Ovary (tissue), 9 donors: ENCODE data around the gene ANKS1B. TPM values are rescaled to one million over a fixed set of nuclear protein-coding genes. Genes with fewer than 3 reads are reported as not detected.

ENCODE experiments used
- DNase-seq, 5 donors: peaks; one replicate each; pipeline ENCODE4 v3.0.0-alpha.2; 2019 to 2020
- H3K27ac ChIP-seq, 2 donors: fragments of 200-600 bp; one replicate each; pipeline versions ENCODE4 v1.5.1 to v1.8.0; 2019 to 2022
- H3K27me3 ChIP-seq: fragments of 200-600 bp; one replicate; pipeline ENCODE4 v1.8.0; 2022
- H3K36me3 ChIP-seq: fragments of 200-600 bp; sonication (generic); one replicate; pipeline ENCODE4 v1.5.1; 2019
- H3K4me1 ChIP-seq: one replicate; pipeline ENCODE4 v1.8.1; 2013; ENCODE audit warnings: mild to moderate bottlenecking, moderate library complexity; ENCODE audit not compliant: insufficient read depth
- H3K4me3 ChIP-seq: fragments of 200-600 bp; sonication (generic); one replicate; pipeline ENCODE4 v1.5.1; 2017
- H3K9me3 ChIP-seq, 2 donors: fragments of 200-600 bp in 1 of 2; sonication (generic) in 1 of 2; one replicate each; pipeline versions ENCODE4 v1.5.1 to v1.8.1; 2013 to 2019; ENCODE audit warnings: mild to moderate bottlenecking in 1 of 2, moderate library complexity in 1 of 2
- EP300 ChIP-seq: sonication (generic); formaldehyde crosslinking; IDR thresholded peaks from one replicate; pipeline ENCODE4 v1.6.1; 2017; ENCODE audit warnings: antibody characterized with exemption
- POLR2A ChIP-seq: fragments of 450-650 bp; IDR thresholded peaks from one replicate; pipeline ENCODE4 v1.6.1; 2017; ENCODE audit warnings: antibody characterized with exemption, mild to moderate bottlenecking, moderate library complexity
- WGBS, 3 donors: extraction: QIAGEN DNeasy Blood & Tissue Kit in 1 of 3; methylation state at CpG; one replicate each; pipeline versions ENCODE4 v1.1.5 to v1.1.7; 2013 to 2017; 5-methylcytosine and 5-hydroxymethylcytosine counted together
- intact Hi-C, 4 donors: fragments of 100-400 bp; cut with DNase I; formaldehyde crosslinking; loops; one replicate each; pipeline versions ENCODE4 v1.11.0 to v1.15.1; 2022 to 2023
- polyA plus RNA-seq, 2 donors: library from polyadenylated mRNA; stranded (reverse); fragments of 200-250 nt in 1 of 2; fragments of 350-450 nt in 1 of 2; fragmentation: Illumina TruSeq in 1 of 2; extraction: RNeasy Lipid Tissue Mini Kit (QIAGEN cat#74804) in 1 of 2; gene quantifications; one replicate each; pipeline ENCODE4 v1.2.3, GENCODE V29; 2013 to 2014
- total RNA-seq, 7 donors: library from RNA; depleted of rRNA in 2 of 7; stranded (reverse); fragments of >200 nt in 2 of 7; fragmentation: NEBNext Ultra II Directional in 3 of 7; extraction: Animal tissue kit (Norgen Biotek cat#: 25700) in 3 of 7; gene quantifications; one replicate each; pipeline versions ENCODE4 v1.1.0 to v1.2.4, GENCODE V29; 2016 to 2023
- TF ChIP-seq, protein P1 (sequence below), 3 donors: fragments of 450-650 bp in 2 of 3; fragments of 200-600 bp in 1 of 3; IDR thresholded peaks; one replicate each; pipeline versions ENCODE4 v1.5.1 to v1.8.0; 2016 to 2022; ENCODE audit warnings: antibody characterized with exemption in 3 of 3, mild to moderate bottlenecking in 1 of 3
- donor health status: DM: no; HTN: no; CAD: no; lungs with moderate emphysema.
- donor health status: DM: no; HTN: no; CAD: no.
- donor health status: Bipolar disorder and iron deficiency.
- donor health status: DM: yes; HTN: yes; CAD: no.
- donor health status: DM: no; HTN: no; CAD: no.
- donor health status: DM: yes; HTN: yes; CAD: no.

Gene ANKS1B
- total and polyA plus RNA-seq, 9 donors: 0.80 to 34.9 (median 7.7) TPM

DNA sequence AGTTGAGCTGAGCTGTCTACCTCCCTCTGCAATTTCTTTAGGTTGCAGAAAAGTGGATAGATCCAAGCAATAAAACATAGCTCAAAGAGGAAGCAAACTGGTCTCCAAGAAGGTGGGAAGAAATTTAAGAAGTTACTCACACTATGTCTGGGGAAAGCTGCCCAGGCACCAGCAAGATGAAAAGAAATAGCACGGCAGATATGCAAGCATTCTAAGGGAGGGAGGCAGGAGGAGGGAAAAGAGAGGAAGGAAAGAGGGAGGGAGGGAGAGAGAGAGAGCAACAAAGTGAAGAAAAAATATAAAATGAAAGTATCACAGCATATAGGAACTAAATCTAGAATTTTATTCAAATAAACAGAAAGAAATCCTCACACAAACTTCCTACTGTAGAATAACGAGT, 1099.0 kb downstream of the ANKS1B start:
- TF ChIP-seq, protein P1, sequence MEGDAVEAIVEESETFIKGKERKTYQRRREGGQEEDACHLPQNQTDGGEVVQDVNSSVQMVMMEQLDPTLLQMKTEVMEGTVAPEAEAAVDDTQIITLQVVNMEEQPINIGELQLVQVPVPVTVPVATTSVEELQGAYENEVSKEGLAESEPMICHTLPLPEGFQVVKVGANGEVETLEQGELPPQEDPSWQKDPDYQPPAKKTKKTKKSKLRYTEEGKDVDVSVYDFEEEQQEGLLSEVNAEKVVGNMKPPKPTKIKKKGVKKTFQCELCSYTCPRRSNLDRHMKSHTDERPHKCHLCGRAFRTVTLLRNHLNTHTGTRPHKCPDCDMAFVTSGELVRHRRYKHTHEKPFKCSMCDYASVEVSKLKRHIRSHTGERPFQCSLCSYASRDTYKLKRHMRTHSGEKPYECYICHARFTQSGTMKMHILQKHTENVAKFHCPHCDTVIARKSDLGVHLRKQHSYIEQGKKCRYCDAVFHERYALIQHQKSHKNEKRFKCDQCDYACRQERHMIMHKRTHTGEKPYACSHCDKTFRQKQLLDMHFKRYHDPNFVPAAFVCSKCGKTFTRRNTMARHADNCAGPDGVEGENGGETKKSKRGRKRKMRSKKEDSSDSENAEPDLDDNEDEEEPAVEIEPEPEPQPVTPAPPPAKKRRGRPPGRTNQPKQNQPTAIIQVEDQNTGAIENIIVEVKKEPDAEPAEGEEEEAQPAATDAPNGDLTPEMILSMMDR (IDR thresholded peaks at IDR 0.05): no peak
- TF ChIP-seq POLR2A: no peak
- TF ChIP-seq EP300: no peak
- WGBS, 3 donors: 47 to 66% (median 59%) methylated on average over 2 of the region's 2 CpGs
- H3K4me1 ChIP-seq: no peaks in the 10 kb centered on the region
- H3K9me3 ChIP-seq: no peaks in the 10 kb centered on the region
- no peaks in the 10 kb centered on the region for H3K27me3 ChIP-seq
- no peaks in the 10 kb centered on the region for H3K36me3 ChIP-seq
- H3K27ac ChIP-seq: no peak overlapping the region
- DNase-seq: no peak
- H3K4me3 ChIP-seq: no peak overlapping the region
- intact Hi-C loops: no loop called here

DNA sequence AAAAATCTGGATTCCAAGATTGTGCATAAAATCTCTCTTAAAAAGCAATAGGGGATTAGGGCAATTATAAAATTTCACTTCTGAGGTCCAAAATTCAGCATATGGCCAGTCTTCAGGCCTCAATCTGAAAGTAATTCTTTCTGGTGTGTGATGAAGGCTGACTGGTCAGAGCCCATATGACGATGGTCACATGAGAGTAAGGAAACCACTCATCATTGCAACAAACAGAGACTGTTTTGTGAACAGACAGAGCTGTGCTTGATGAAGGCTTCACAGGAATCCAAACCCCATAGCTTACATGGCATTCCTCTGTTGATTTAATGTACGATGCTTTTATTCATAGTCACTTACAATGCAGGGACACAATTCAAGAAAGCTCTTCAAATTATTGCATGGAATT, 1101.5 kb downstream of the ANKS1B start:
- Histone ChIP-seq H3K27me3 (no peaks in the 10 kb centered on the region), H3K9me3 (no peaks in the 10 kb centered on the region), H3K4me1 (no peaks in the 10 kb centered on the region), H3K27ac (no peak overlapping the region), H3K36me3 (no peaks in the 10 kb centered on the region), H3K4me3 (no peak overlapping the region)
- WGBS, 3 donors: 78 to 86% (median 84%) methylated on average over 2 of the region's 2 CpGs
- intact Hi-C loops: no loop called here
- no peak for DNase-seq
- TF ChIP-seq, protein P1 (IDR thresholded peaks at IDR 0.05): no peak
- TF ChIP-seq EP300: no peak
- TF ChIP-seq POLR2A: no peak

DNA sequence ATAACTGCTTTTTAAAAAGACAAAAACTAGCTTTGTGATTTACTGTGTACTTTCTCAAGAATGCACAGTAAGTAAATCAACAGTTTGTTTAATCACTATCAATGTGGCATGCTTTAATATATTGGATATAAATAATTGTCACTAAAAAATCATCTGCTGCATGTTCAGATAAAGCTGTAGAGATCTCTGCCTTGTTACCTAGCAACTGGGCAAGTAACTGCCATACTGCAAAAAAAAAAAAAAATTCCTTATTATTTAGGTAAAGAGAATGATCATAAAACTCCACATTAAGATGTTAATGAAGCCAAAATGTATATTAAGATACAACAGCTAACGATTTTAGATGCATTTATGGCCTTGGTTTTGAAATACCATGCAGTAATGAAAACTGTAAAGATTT, 1102.2 kb downstream of the ANKS1B start:
- no peak overlapping the region for H3K4me3 ChIP-seq
- 79 to 85% (median 81%) methylated on average over 1 of the region's 1 CpG for WGBS, 3 donors
- no peak for DNase-seq
- H3K9me3 ChIP-seq: no peaks in the 10 kb centered on the region
- intact Hi-C loops: no loop called here
- TF ChIP-seq EP300: no peak
- TF ChIP-seq POLR2A: no peak
- TF ChIP-seq, protein P1 (IDR thresholded peaks at IDR 0.05): no peak
- no peak overlapping the region for H3K27ac ChIP-seq
- H3K36me3 ChIP-seq: no peaks in the 10 kb centered on the region
- H3K4me1 ChIP-seq: no peaks in the 10 kb centered on the region
- no peaks in the 10 kb centered on the region for H3K27me3 ChIP-seq

DNA sequence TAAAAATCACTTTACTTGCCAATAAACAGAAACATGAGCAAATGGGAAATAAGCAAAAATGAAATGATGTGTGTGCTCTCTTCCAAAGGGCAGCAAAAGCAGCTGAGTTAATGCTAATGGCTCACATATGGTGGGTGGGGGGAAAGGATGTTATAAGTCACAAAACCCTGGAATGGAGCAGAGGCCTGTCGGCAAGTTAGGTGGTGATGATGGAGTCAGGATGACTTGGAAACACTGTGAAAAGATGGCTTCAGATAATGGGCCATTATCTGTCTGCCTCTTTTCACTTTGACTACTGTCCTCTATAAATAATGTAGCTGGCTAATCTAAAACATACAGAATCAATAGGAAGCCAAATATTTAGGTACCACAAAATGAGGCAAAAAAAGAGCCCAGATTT, 1111.0 kb downstream of the ANKS1B start:
- intact Hi-C loops: no loop called here
- H3K9me3 ChIP-seq: no peaks in the 10 kb centered on the region
- no peak for DNase-seq
- H3K4me1 ChIP-seq: no peaks in the 10 kb centered on the region
- 79 to 84% (median 82%) methylated on average over 1 of the region's 1 CpG for WGBS, 3 donors
- H3K4me3 ChIP-seq: no peak overlapping the region
- H3K27ac ChIP-seq: no peak overlapping the region
- TF ChIP-seq POLR2A (no peak), EP300 (no peak)
- TF ChIP-seq, protein P1 (IDR thresholded peaks at IDR 0.05): no peak
- no peaks in the 10 kb centered on the region for H3K27me3 ChIP-seq
- H3K36me3 ChIP-seq: no peaks in the 10 kb centered on the region

DNA sequence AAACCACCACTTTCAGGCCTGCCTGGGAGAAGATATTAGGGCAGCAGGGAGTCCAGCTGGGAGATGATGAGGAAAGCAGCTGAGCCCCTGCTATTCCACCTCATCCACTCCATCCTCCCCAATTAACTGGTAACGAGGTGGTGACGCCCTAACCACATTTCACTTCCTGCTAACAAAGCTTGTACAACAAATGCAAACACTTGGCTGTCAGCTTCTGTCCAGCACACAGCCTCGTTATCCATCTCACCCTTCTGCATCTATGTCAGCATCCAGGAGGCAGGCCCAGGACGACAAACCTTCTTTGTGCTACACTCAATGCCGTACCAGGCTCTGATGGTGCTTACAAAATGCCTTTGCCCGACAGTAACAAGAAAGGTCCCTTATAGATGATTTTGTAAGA, 1114.2 kb downstream of the ANKS1B start:
- H3K4me3 ChIP-seq: no peak overlapping the region
- no peak for DNase-seq
- TF ChIP-seq EP300 (no peak), POLR2A (no peak)
- TF ChIP-seq, protein P1 (IDR thresholded peaks at IDR 0.05): no peak
- 67 to 70% (median 70%) methylated on average over 6 of the region's 6 CpGs for WGBS, 3 donors
- H3K4me1 ChIP-seq: no peaks in the 10 kb centered on the region
- H3K27me3 ChIP-seq: no peaks in the 10 kb centered on the region
- H3K9me3 ChIP-seq: no peaks in the 10 kb centered on the region
- no peaks in the 10 kb centered on the region for H3K36me3 ChIP-seq
- H3K27ac ChIP-seq: no peak overlapping the region
- intact Hi-C loops: no loop called here
